SK-N-MC (cell line): ENCODE results near the gene CYP27A1.

ENCODE experiments used
- EZH2 ChIP-seq: fragments of 200-600 bp; sonication (generic); IDR thresholded peaks from one replicate; pipeline ENCODE4 v1.6.1; 2017; ENCODE audit warnings: antibody characterized with exemption
- POLR2AphosphoS5 ChIP-seq: IDR thresholded peaks from 2 replicates; pipeline ENCODE4 v1.6.1; 2012; ENCODE audit warnings: mild to moderate bottlenecking, low read depth, low read length, borderline replicate concordance

GRCh38 chr2:218754201-218754600 lies 27.7 kb upstream of the CYP27A1 start:
- TF ChIP-seq POLR2AphosphoS5 (no peak), EZH2 (no peak)
